NCI-H1092 treated with DMSO at 0.1 percent for 48 hours (cell line): Measurements from ENCODE around the gene ARRB1.
"Not testable (repeated sequence)": the region's sequence is repeated elsewhere in the genome, so short reads cannot be mapped to it uniquely, and the experiment has no call there.

ENCODE experiments used
- DNase-seq: peaks from one replicate; lab custom pipeline; 2025; lab: John Stamatoyannopoulos, UW

ARRB1 gene

GRCh38 chr11:75342966-75343870 lies 8.2 kb downstream of the ARRB1 start:
- DNase-seq: peak; percentile 74

- peak; percentile 32 for DNase-seq
These were observed 9.1 kb downstream of the ARRB1 start for GRCh38 chr11:75342231-75342918.

- DNase-seq: no peak
These were observed 9.8 kb downstream of the ARRB1 start for GRCh38 chr11:75341612-75342011.

DNA sequence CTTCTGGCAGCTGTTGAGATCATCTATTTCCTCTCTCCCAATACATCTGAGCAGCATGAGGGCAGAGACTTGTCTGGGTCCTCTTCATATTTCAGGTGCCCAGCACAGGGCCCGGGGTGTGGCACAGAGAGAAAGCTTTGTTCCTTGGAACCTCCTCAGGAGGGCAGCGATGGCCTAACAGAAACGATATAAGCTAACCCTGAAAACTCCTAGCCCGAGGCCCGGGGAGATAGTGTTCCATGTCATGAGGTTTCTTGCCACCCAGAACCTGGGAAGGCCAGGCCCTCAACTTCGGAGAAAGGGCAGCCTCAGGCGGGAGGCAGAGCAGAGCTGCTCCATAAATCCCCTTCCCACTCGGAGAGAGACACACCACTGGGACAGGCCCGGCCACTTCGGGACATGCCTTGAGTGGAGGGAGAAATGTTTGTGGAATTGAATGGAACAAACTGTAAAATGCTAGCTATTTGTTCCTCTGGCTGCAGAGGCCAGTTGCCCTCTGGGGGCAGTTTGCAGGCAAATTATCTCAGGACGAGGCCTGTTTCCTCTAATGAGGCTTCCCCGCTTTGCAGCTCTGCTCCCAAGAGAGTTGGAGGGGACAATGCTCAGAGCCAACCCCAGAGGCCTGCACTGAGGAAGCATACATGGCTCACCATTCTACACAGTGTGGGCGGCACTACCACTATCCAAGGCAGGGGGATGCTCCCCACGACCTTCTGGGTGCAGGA lies 11.6 kb downstream of the ARRB1 start:
- DNase-seq: peak; percentile 43

DNA sequence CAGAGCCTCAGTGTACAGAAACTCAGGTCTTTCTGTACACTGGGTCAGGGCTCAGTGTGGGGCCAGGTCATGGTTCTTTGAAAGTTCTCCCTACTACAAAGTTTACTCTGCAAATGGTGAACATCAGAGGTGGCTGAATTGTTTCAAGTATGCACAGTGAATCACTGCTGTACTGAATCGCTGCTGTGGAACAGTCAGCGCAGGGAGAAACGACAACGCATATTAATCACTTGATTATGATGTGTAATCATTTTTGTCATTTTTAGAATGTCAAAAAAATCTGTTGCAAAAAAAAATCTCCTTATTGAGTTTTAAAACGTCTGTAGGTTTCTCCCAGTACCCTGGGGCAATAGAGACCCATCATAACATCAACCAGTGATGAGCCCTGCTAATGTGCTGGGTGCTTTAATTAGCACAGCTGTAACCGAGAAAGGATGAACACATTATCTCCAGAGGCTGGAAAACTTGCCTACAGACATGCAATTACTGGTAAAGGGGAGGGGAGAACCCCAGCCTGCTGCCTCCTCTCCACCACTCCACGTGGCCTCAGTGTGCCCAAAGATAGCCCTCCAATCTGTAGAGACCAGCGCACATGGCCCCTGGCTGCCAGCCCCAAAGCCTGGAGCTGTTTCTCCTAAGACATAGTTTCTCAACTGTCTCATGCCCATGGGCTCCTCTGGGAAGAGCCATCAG lies 12.8 kb downstream of the ARRB1 start:
- DNase-seq: no peak

GRCh38 chr11:75337195-75337654 lies 14.2 kb downstream of the ARRB1 start:
- no peak for DNase-seq

GRCh38 chr11:75334976-75335375 lies 16.5 kb downstream of the ARRB1 start:
- DNase-seq: no peak

- DNase-seq: no peak
These were observed 17.0 kb downstream of the ARRB1 start for GRCh38 chr11:75334402-75334891.

DNA sequence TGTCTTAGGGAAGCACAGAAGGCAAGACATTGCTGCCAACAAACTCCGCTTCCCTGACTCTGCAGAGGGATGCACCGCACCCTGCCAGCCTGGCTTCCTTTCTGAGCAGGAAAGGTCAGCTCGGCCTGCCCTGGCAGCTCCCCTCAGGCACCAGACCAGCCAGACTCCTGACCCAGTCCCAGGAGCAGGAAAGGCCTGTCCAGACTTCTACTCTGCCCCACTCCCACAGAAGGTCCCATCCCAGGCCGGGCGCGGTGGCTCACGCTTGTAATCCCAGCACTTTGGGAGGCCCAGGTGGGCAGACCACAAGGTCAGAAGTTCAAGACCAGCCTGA lies 17.7 kb downstream of the ARRB1 start:
- no peak for DNase-seq

GRCh38 chr11:75333022-75333806 lies 18.2 kb downstream of the ARRB1 start:
- no peak for DNase-seq

GRCh38 chr11:75331761-75332160 lies 19.7 kb downstream of the ARRB1 start:
- DNase-seq: not testable (repeated sequence)

GRCh38 chr11:75331304-75331703 lies 20.2 kb downstream of the ARRB1 start:
- not testable (repeated sequence) for DNase-seq

DNA sequence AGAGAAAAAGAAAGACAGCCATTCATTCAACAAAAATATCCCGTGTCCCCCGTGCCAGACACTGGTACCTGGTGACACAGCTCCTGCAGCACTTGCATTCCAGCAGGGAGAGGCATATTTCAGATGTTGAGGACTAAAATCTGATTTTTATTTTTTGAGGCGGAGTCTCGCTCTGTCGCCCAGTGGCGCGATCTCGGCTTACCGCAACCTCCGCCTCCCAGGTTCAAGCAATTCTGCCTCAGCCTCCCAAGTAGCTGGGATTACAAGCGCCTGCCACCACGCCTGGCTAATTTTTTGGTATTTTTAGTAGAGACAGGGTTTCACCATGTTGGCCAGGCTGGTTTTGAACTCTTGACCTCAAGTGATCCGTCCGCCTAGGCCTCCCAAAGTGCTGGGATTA lies 20.6 kb downstream of the ARRB1 start:
- DNase-seq: not testable (repeated sequence)

- DNase-seq: no peak
These were observed 21.2 kb downstream of the ARRB1 start for GRCh38 chr11:75330291-75330690.

DNA sequence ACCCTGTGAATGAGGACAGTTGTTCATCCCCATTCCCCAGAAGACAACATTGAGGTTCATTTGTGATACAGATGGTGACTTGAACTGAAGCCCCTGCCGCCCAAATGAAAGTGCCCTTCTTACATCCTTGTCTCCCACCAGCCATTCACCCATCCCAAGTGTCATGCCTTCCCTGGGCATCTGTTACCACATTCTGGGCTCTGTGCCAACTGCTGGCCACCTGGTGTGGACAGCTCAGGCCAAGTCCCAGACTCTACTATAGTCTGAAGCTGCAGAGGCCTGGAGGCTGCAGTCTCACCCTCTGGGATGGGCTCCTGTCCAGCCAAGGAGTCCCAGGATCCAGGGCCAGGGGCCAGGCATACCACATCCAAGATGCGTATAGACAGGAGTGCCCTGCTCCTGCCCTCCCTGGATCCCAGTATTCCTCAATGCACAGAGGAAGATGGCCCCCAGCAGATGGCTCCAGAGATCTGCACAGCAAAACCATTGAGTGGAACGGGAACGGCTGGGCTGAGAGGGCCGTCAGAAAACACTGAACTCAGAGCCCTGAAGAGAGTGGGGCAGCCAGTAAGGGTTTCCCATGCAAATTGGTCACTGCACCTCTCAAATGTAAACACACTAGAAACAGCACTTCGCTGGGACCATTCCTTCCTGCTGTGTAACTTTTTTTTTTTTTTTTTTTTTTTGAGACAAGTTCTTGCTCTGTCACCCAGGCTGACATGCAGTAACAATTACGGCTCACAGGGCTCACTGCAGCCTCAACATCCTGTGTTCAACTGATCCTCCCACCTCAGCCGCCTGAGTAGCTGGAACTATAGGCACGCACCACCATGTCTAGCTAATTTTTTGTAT lies 22.8 kb downstream of the ARRB1 start:
- DNase-seq: peak; percentile 93

GRCh38 chr11:75326439-75326810 lies 25.0 kb downstream of the ARRB1 start:
- DNase-seq: no peak

GRCh38 chr11:75325713-75326438 lies 25.6 kb downstream of the ARRB1 start:
- no peak for DNase-seq

DNA sequence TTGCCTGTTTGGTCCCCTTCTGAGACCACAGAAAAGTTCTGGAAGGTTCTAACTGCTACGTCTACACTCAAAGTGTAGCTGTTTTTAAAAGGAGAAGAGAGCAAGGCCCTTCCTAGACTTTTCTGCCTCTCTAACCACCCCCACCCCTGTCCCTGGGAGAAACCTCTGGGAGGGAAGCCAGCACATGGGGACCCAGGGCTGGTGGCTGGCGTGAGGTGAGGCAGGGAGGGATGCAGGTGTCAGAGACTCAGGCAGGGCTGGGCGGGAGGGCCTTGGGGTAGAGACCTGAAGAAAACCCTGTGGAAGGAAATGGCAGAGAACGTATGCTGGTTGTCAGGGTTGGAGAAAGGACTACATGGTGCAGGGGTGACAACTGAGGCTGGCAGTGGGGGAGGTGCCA lies 26.7 kb downstream of the ARRB1 start:
- no peak for DNase-seq

DNA sequence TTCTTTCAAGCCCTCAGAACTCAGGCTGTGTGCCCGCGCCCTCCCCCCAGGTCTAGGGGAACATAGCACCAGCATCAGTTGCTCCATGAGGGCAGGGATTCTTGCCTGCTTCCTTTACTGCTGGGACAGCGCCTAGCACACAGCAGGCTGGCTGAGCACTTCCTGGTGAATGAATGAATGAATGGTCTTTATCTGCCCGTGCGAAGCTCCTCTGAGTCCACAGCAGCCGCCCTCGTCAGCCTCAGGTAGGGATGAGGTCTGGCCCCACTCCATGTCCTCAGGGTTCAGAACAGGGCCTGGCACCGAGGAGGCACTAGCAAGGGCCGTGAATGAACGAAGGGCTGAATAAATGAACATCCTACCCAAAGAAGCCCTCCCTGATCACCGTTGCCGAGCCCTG lies 27.3 kb downstream of the ARRB1 start:
- DNase-seq: no peak
